ENCODE results near the gene BRD7.

GRCh38 chr16:50335196-50335958 is 33.4 kb downstream of the BRD7 start:
- TF ChIP-seq POLR2A (IDR thresholded peaks at IDR 0.05; ENCODE audit: low read depth, low read length) (no peak), CTCF (IDR thresholded peaks at IDR 0.05; ENCODE audit: extremely low read depth in 1 of 2, insufficient read depth in 1 of 2, low read depth in 1 of 2, low read length in 2 of 2) (no peak), GATA2 (IDR thresholded peaks at IDR 0.05; ENCODE audit: insufficient read depth, insufficient read length, low read depth, low read length) (no peak), JUN (IDR thresholded peaks at IDR 0.05; ENCODE audit: borderline replicate concordance, insufficient read depth, insufficient read length, low read depth) (no peak), EZH2 (IDR thresholded peaks at IDR 0.05; ENCODE audit: borderline replicate concordance, low read depth, low read length, severe bottlenecking) (no peak), POLR2AphosphoS5 (IDR thresholded peaks at IDR 0.05; ENCODE audit: insufficient read depth, low read depth, low read length) (no peak), MAX (IDR thresholded peaks at IDR 0.05; ENCODE audit: insufficient read depth, insufficient read length) (no peak), FOS (IDR thresholded peaks at IDR 0.05; ENCODE audit: borderline replicate concordance, insufficient read depth, low read length) (no peak)
